GM12892 (cell line): Measurements from ENCODE around the gene THRSP.

Experiments
- POLR2A ChIP-seq: IDR thresholded peaks from 2 replicates; pipeline ENCODE4 v1.6.1; 2011; ENCODE audit warnings: low read depth, low read length, control low read depth
- POLR2AphosphoS5 ChIP-seq: IDR thresholded peaks from 2 replicates; pipeline ENCODE4 v1.6.1; 2011; ENCODE audit warnings: low read depth, low read length, control low read depth
- TAF1 ChIP-seq: IDR thresholded peaks from 2 replicates; pipeline ENCODE4 v1.6.1; 2011; ENCODE audit warnings: low read depth, mild to moderate bottlenecking, control low read depth, low read length, borderline replicate concordance

GRCh38 chr11:78071717-78072116, 8.1 kb downstream of the THRSP start:
- TF ChIP-seq POLR2A (no peak), TAF1 (no peak), POLR2AphosphoS5 (no peak)
